ENCODE data around the gene ADARB2.

DNA sequence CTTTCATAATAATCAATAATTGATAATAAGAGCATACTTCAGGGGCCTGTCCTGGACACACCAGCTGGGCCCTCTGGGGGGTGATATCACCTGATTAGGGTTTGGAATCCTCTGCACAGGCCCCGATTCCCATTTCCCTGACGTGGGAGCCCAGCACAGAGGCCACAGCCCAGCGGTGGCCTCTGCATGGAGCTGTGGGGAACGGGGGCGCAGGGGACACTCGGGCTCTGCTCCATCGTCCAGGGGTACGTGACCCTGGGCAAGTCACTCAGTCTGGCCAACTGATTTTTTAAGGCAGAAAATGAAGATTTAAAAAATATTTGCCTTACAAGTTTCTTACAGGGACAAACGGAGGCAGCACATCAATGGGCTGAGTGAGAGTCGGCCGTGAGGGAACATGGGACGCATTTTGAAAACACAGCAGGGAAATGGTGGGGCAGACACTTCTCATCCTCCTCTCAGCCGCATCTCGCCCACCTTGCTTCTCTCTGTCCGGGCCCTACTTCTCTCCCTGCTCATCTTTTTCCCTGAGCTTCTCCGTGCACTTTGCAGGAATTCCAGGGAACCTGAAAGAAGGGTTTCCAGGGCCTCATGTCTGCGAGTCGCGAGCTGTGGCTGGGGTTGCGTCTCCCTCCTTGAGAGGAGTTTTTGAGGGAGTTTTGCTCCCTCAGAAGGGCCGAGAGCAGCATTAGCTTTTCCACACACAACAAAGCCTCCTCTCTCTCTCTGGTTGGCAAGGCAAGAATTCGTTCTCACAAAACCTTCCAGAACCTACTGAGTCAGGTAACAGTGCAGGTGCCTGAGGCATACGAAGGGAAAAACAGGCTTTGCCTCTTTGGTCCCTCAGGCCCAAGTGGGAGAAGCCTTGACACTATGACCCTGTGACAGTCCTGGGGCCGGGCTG, 369.1 kb downstream of the ADARB2 start:
- TF ChIP-seq RFX5 (IDR thresholded peaks at IDR 0.05; ENCODE audit: low read length) = no peak
- TF ChIP-seq SMC3 (IDR thresholded peaks at IDR 0.05; ENCODE audit: low read depth, low read length) = no peak
- no peak for TF ChIP-seq POLR2AphosphoS5 (IDR thresholded peaks at IDR 0.05; ENCODE audit: low read depth, low read length)
- TF ChIP-seq, protein P1, sequence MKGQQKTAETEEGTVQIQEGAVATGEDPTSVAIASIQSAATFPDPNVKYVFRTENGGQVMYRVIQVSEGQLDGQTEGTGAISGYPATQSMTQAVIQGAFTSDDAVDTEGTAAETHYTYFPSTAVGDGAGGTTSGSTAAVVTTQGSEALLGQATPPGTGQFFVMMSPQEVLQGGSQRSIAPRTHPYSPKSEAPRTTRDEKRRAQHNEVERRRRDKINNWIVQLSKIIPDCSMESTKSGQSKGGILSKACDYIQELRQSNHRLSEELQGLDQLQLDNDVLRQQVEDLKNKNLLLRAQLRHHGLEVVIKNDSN (IDR thresholded peaks at IDR 0.05; ENCODE audit: borderline replicate concordance, low read depth) = no peak
- TF ChIP-seq RAD21 (IDR thresholded peaks at IDR 0.05; ENCODE audit: low read length) = no peak
- TF ChIP-seq MEF2A (IDR thresholded peaks at IDR 0.05; ENCODE audit: borderline replicate concordance, low read depth) = no peak
- TF ChIP-seq, protein P2, sequence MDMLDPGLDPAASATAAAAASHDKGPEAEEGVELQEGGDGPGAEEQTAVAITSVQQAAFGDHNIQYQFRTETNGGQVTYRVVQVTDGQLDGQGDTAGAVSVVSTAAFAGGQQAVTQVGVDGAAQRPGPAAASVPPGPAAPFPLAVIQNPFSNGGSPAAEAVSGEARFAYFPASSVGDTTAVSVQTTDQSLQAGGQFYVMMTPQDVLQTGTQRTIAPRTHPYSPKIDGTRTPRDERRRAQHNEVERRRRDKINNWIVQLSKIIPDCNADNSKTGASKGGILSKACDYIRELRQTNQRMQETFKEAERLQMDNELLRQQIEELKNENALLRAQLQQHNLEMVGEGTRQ (IDR thresholded peaks at IDR 0.05; ENCODE audit: borderline replicate concordance, low read depth, low read length) = no peak
- no peak for TF ChIP-seq YY1 (IDR thresholded peaks at IDR 0.05; ENCODE audit: low read depth)
